Epithelial cell of proximal tubule (primary cell): ENCODE results near the gene BACE2. TPM values are rescaled to one million over a fixed set of nuclear protein-coding genes. Genes with fewer than 3 reads are reported as not detected.
"Not testable (repeated sequence)": the region's sequence is repeated elsewhere in the genome, so short reads cannot be mapped to it uniquely, and the experiment has no call there.

Experiments used
- DNase-seq: peaks from one replicate; pipeline ENCODE4 v3.0.0-alpha.2; 2011; ENCODE audit warnings: low read depth
- H3K4me3 ChIP-seq: 2 replicates; pipeline ENCODE4 v1.5.1; 2011; ENCODE audit warnings: low read depth, mild to moderate bottlenecking, low read length
- CTCF ChIP-seq: conservative IDR thresholded peaks from 2 replicates; pipeline ENCODE4 v1.5.1; 2012; ENCODE audit warnings: low read depth, mild to moderate bottlenecking, low read length
- total RNA-seq: library from RNA; depleted of rRNA; stranded (reverse); fragments of >200 nt; gene quantifications from 2 replicates; pipeline ENCODE4 v1.2.3, GENCODE V29; 2015

The BACE2 gene
- total RNA-seq, 1 donor from 2014 or later, result 60.9 TPM

- TF ChIP-seq CTCF, result no peak
- DNase-seq, result no peak
- no peak overlapping the region for H3K4me3 ChIP-seq
Observed at GRCh38 chr21:41251961-41252642, 84.1 kb downstream of the BACE2 start.

- DNase-seq, result no peak
- TF ChIP-seq CTCF, result no peak
- H3K4me3 ChIP-seq, result no peak overlapping the region
Observed at GRCh38 chr21:41254090-41254700, 86.2 kb downstream of the BACE2 start.

- no peak for DNase-seq
- no peak for TF ChIP-seq CTCF
- H3K4me3 ChIP-seq, result no peak overlapping the region
Observed at GRCh38 chr21:41255190-41255589, 87.2 kb downstream of the BACE2 start.

GRCh38 chr21:41256231-41256630 is 88.3 kb downstream of the BACE2 start:
- not testable (repeated sequence) for DNase-seq, H3K4me3 ChIP-seq

- no peak for DNase-seq
- H3K4me3 ChIP-seq, result no peak overlapping the region
- TF ChIP-seq CTCF, result no peak
Observed at GRCh38 chr21:41256771-41257702, 89.1 kb downstream of the BACE2 start.

- no peak for TF ChIP-seq CTCF
- DNase-seq, result no peak
- no peak overlapping the region for H3K4me3 ChIP-seq
Observed at GRCh38 chr21:41258617-41259016, 90.7 kb downstream of the BACE2 start.

- no peak for TF ChIP-seq CTCF
Observed at GRCh38 chr21:41260428-41260827, 92.5 kb downstream of the BACE2 start.

More at GRCh38 chr21:41260428-41260827, 92.5 kb downstream of the BACE2 start:
- no peak for DNase-seq
- H3K4me3 ChIP-seq, result no peak overlapping the region
